MM.1S (cell line): ENCODE data around the gene LRTM1.

Source experiments
- DNase-seq: peaks from one replicate; pipeline ENCODE4 v3.0.0-alpha.2; 2015
- H2AFZ ChIP-seq: fragments of 300-600 bp; sonication (generic); 2 replicates; pipeline ENCODE4 v1.6.0; 2016; ENCODE audit warnings: antibody characterized with exemption, low read length
- H3F3A ChIP-seq: fragments of 300-600 bp; sonication (generic); 2 replicates; pipeline ENCODE4 v1.6.1; 2016; ENCODE audit warnings: mild to moderate bottlenecking, antibody characterized with exemption, low read length, moderate library complexity, mixed read lengths; ENCODE audit not compliant: insufficient read depth
- H3K27ac ChIP-seq: fragments of 300-600 bp; sonication (generic); 2 replicates; pipeline ENCODE4 v1.5.1; 2016; ENCODE audit warnings: mild to moderate bottlenecking, low read length
- H3K27me3 ChIP-seq: fragments of 300-600 bp; sonication (generic); replicated peaks from 2 replicates; pipeline ENCODE4 v1.6.0; 2016; ENCODE audit warnings: low read length; ENCODE audit not compliant: insufficient read depth
- H3K36me3 ChIP-seq: fragments of 300-600 bp; sonication (generic); replicated peaks from 2 replicates; pipeline ENCODE4 v1.6.1; 2016; ENCODE audit warnings: mild to moderate bottlenecking, low read length, mixed read lengths; ENCODE audit not compliant: insufficient read depth
- H3K4me1 ChIP-seq: fragments of 300-600 bp; sonication (generic); 2 replicates; pipeline ENCODE4 v1.6.1; 2016; ENCODE audit warnings: low read length, mixed read lengths
- H3K4me2 ChIP-seq: fragments of 300-600 bp; sonication (generic); 2 replicates; pipeline ENCODE4 v1.6.0; 2016; ENCODE audit warnings: low read depth, low read length
- H3K4me3 ChIP-seq: fragments of 300-600 bp; sonication (generic); 2 replicates; pipeline ENCODE4 v1.5.1; 2016; ENCODE audit warnings: low read length, mixed read lengths
- H3K79me2 ChIP-seq: fragments of 300-600 bp; sonication (generic); 2 replicates; pipeline ENCODE4 v1.6.1; 2016; ENCODE audit warnings: mixed run types, low read length, mixed read lengths
- H3K9ac ChIP-seq: fragments of 300-600 bp; sonication (generic); 2 replicates; pipeline ENCODE4 v1.6.1; 2016; ENCODE audit warnings: low read length, mixed read lengths
- H3K9me2 ChIP-seq: fragments of 300-600 bp; sonication (generic); replicated peaks from 2 replicates; pipeline ENCODE4 v1.6.1; 2016; ENCODE audit warnings: mild to moderate bottlenecking, low read length, mixed read lengths; ENCODE audit not compliant: insufficient read depth
- H3K9me3 ChIP-seq: fragments of 300-600 bp; sonication (generic); replicated peaks from 2 replicates; pipeline ENCODE4 v1.6.1; 2016; ENCODE audit warnings: mild to moderate bottlenecking, low read length, mixed read lengths; ENCODE audit not compliant: insufficient read depth
- H4K20me1 ChIP-seq: fragments of 300-600 bp; sonication (generic); 2 replicates; pipeline ENCODE4 v1.6.1; 2016; ENCODE audit warnings: mild to moderate bottlenecking, low read length, moderate library complexity, mixed read lengths; ENCODE audit not compliant: insufficient read depth
- EZH2 ChIP-seq: fragments of 300-600 bp; sonication (generic); optimal IDR thresholded peaks from 2 replicates; pipeline ENCODE3; 2017; ENCODE audit warnings: low read depth, mild to moderate bottlenecking, antibody characterized with exemption, low read length, mixed read lengths
- EZH2phosphoT487 ChIP-seq: fragments of 300-600 bp; sonication (generic); IDR thresholded peaks from 2 replicates; pipeline ENCODE4 v1.6.1; 2018; ENCODE audit warnings: antibody characterized with exemption, low read length
- TF ChIP-seq, protein P1 (sequence below): fragments of 300-600 bp; sonication (generic); IDR thresholded peaks from 2 replicates; pipeline ENCODE4 v1.5.1; 2016; ENCODE audit warnings: antibody characterized with exemption, low read length, mixed read lengths

LRTM1 gene

GRCh38 chr3:54916732-54917131 lies 11.1 kb downstream of the LRTM1 start:
- Histone ChIP-seq H3K27me3 (no peaks in the 10 kb centered on the region), H3K4me1 (no peaks in the 10 kb centered on the region), H3K36me3 (no peaks in the 10 kb centered on the region), H3K79me2 (no peaks in the 10 kb centered on the region), H3K9ac (no peak overlapping the region), H3F3A (no peaks in the 10 kb centered on the region), H3K9me3 (no peaks in the 10 kb centered on the region), H2AFZ (no peak overlapping the region), H3K27ac (no peak overlapping the region), H3K9me2 (no peaks in the 10 kb centered on the region), H3K4me3 (no peak overlapping the region), H3K4me2 (no peak overlapping the region), H4K20me1 (no peaks in the 10 kb centered on the region)
- TF ChIP-seq EZH2phosphoT487 (no peak), EZH2 (no peak)
- TF ChIP-seq, protein P1, sequence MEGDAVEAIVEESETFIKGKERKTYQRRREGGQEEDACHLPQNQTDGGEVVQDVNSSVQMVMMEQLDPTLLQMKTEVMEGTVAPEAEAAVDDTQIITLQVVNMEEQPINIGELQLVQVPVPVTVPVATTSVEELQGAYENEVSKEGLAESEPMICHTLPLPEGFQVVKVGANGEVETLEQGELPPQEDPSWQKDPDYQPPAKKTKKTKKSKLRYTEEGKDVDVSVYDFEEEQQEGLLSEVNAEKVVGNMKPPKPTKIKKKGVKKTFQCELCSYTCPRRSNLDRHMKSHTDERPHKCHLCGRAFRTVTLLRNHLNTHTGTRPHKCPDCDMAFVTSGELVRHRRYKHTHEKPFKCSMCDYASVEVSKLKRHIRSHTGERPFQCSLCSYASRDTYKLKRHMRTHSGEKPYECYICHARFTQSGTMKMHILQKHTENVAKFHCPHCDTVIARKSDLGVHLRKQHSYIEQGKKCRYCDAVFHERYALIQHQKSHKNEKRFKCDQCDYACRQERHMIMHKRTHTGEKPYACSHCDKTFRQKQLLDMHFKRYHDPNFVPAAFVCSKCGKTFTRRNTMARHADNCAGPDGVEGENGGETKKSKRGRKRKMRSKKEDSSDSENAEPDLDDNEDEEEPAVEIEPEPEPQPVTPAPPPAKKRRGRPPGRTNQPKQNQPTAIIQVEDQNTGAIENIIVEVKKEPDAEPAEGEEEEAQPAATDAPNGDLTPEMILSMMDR: no peak
- no peak for DNase-seq

- Histone ChIP-seq H3K9me3 (no peaks in the 10 kb centered on the region), H3K4me2 (no peak overlapping the region), H3K9ac (no peak overlapping the region), H3F3A (no peaks in the 10 kb centered on the region), H3K27me3 (no peaks in the 10 kb centered on the region), H3K27ac (no peak overlapping the region), H3K79me2 (no peaks in the 10 kb centered on the region), H3K36me3 (no peaks in the 10 kb centered on the region), H3K9me2 (no peaks in the 10 kb centered on the region), H3K4me1 (no peaks in the 10 kb centered on the region), H2AFZ (no peak overlapping the region), H3K4me3 (no peak overlapping the region), H4K20me1 (no peaks in the 10 kb centered on the region)
- no peak for DNase-seq
- TF ChIP-seq, protein P1: no peak
- TF ChIP-seq EZH2 (no peak), EZH2phosphoT487 (no peak)
Observed at GRCh38 chr3:54915976-54916375, 11.9 kb downstream of the LRTM1 start.

DNA sequence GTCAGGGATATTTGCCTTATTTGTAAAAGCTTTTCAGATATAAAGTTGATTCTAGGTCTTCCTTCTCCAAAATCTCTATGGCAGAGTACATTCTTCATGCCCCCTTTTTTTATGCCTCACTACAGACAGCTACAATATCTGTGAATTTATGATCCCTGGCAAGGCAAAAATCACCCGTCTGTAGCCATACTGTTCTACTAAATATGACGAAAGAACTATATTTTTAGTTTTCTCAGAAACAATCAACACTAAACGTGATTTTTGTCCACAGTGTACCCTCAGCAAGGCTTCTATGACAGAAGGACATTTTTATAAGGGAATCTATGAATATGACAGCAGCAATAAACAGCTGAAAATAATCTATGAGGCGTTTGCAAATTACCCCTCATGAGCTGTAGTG lies 12.7 kb downstream of the LRTM1 start:
- Histone ChIP-seq H3F3A (no peaks in the 10 kb centered on the region), H3K27ac (no peak overlapping the region), H3K9me2 (no peaks in the 10 kb centered on the region), H3K27me3 (no peaks in the 10 kb centered on the region), H3K9ac (no peak overlapping the region), H3K9me3 (no peaks in the 10 kb centered on the region), H3K4me3 (no peak overlapping the region), H3K4me2 (no peak overlapping the region), H2AFZ (no peak overlapping the region), H3K4me1 (no peaks in the 10 kb centered on the region), H4K20me1 (no peaks in the 10 kb centered on the region), H3K79me2 (no peaks in the 10 kb centered on the region), H3K36me3 (no peaks in the 10 kb centered on the region)
- DNase-seq: no peak
- no peak for TF ChIP-seq EZH2
- TF ChIP-seq EZH2phosphoT487: no peak
- TF ChIP-seq, protein P1: no peak
